IMR-90 (cell line): ENCODE measurements around the gene RERE. TPM values are rescaled to one million over a fixed set of nuclear protein-coding genes. Genes with fewer than 3 reads are reported as not detected.
"Not testable (repeated sequence)": the region's sequence is repeated elsewhere in the genome, so short reads cannot be mapped to it uniquely, and the experiment has no call there.

Source experiments
- ATAC-seq: fragments of 200-7000 bp; cut with Tn5 transposase; 2 replicates; pipeline ENCODE4 v1.9.1; 2020; ENCODE audit warnings: low read depth, mild to moderate bottlenecking, moderate library complexity
- BruUV-seq: library from RNA; stranded (reverse); fragments of 400-500 nt; replicated peaks from 2 replicates; lab custom pipeline; 2021; lab: Mats Ljungman, UMichigan
- CTCF ChIA-PET: fragments of 300-600 bp; formaldehyde crosslinking; extraction: SDS; loops from one replicate; lab custom pipeline; 2021; ENCODE audit warnings: antibody characterized with exemption; lab: Yijun Ruan, JAX
- POLR2A ChIA-PET: fragments of 300-600 bp; sonication (Branson Sonifier 250); formaldehyde crosslinking; loops from one replicate; lab custom pipeline; 2022; ENCODE audit warnings: antibody characterized with exemption; ENCODE audit not compliant: unreplicated experiment; lab: Charles Lee
- DNase-seq: peaks from one replicate; pipeline ENCODE4 v3.0.0; 2013
- H2AFZ ChIP-seq: replicated peaks from 2 replicates; pipeline ENCODE3; 2013; ENCODE audit warnings: low read length, mild to moderate bottlenecking; ENCODE audit not compliant: poor library complexity
- H2AK5ac ChIP-seq: 2 replicates; pipeline ENCODE4 v1.6.1; 2013; ENCODE audit warnings: low read depth, low read length, inconsistent platforms
- H2AK9ac ChIP-seq: replicated peaks from 2 replicates; pipeline ENCODE3; 2013; ENCODE audit warnings: mild to moderate bottlenecking, low read depth, low read length, moderate library complexity; ENCODE audit not compliant: poor library complexity
- H2BK120ac ChIP-seq: 2 replicates; pipeline ENCODE4 v1.6.1; 2013; ENCODE audit warnings: low read depth, low read length, inconsistent platforms
- H2BK15ac ChIP-seq: 3 replicates; pipeline ENCODE4 v1.6.1; 2013; ENCODE audit warnings: low read depth, low read length, inconsistent platforms
- H2BK20ac ChIP-seq: 2 replicates; pipeline ENCODE4 v1.6.1; 2013; ENCODE audit warnings: low read depth, mild to moderate bottlenecking, inconsistent platforms, low read length, moderate library complexity
- H2BK5ac ChIP-seq: 2 replicates; pipeline ENCODE4 v1.6.1; 2013; ENCODE audit warnings: mild to moderate bottlenecking, low read depth, low read length, inconsistent platforms; ENCODE audit not compliant: poor library complexity, severe bottlenecking
- H3K14ac ChIP-seq: replicated peaks from 2 replicates; pipeline ENCODE4 v1.6.1; 2013; ENCODE audit warnings: low read depth, low read length, inconsistent platforms
- H3K18ac ChIP-seq: 2 replicates; pipeline ENCODE4 v1.6.1; 2013; ENCODE audit warnings: low read depth, low read length, control low read depth
- H3K23ac ChIP-seq: 2 replicates; pipeline ENCODE4 v1.6.1; 2013; ENCODE audit warnings: low read depth, low read length, inconsistent platforms
- H3K27ac ChIP-seq: 2 replicates; pipeline ENCODE4 v1.5.1; 2013; ENCODE audit warnings: mild to moderate bottlenecking, control low read depth, low read length; ENCODE audit not compliant: insufficient read depth
- H3K27me3 ChIP-seq: 2 replicates; pipeline ENCODE4 v1.6.1; 2013; ENCODE audit warnings: low read length; ENCODE audit not compliant: control insufficient read depth, insufficient read depth
- H3K36me3 ChIP-seq: 2 replicates; pipeline ENCODE4 v1.6.1; 2013; ENCODE audit warnings: low read length, mixed read lengths; ENCODE audit not compliant: control insufficient read depth, insufficient read depth
- H3K4ac ChIP-seq: 2 replicates; pipeline ENCODE4 v1.6.1; 2013; ENCODE audit warnings: low read depth, low read length, inconsistent platforms
- H3K4me1 ChIP-seq: 2 replicates; pipeline ENCODE4 v1.6.1; 2013; ENCODE audit warnings: low read length, mixed read lengths; ENCODE audit not compliant: control insufficient read depth, insufficient read depth
- H3K4me2 ChIP-seq: 2 replicates; pipeline ENCODE4 v1.6.1; 2013; ENCODE audit warnings: low read depth, mild to moderate bottlenecking, control low read depth, low read length, moderate library complexity
- H3K4me3 ChIP-seq: 2 replicates; pipeline ENCODE4 v1.5.1; 2013; ENCODE audit warnings: low read depth, mild to moderate bottlenecking, control low read depth, low read length, moderate library complexity; ENCODE audit not compliant: insufficient read depth
- H3K56ac ChIP-seq: 2 replicates; pipeline ENCODE4 v1.6.1; 2013; ENCODE audit warnings: low read length, inconsistent platforms; ENCODE audit not compliant: insufficient read depth; ENCODE audit errors: extremely low read depth
- H3K79me1 ChIP-seq, 2 experiments: 2 replicates each; pipeline ENCODE4 v1.6.1; 2013; ENCODE audit warnings: low read length in 2 of 2, inconsistent platforms in 1 of 2, low read depth in 1 of 2
- H3K9ac ChIP-seq: 2 replicates; pipeline ENCODE4 v1.6.1; 2013; ENCODE audit warnings: low read depth, low read length, control low read depth
- H3K9me1 ChIP-seq: 2 replicates; pipeline ENCODE4 v1.6.1; 2013; ENCODE audit warnings: low read length, inconsistent platforms; ENCODE audit not compliant: insufficient read depth
- H3K9me3 ChIP-seq: 2 replicates; pipeline ENCODE4 v1.6.1; 2013; ENCODE audit warnings: low read length; ENCODE audit not compliant: control insufficient read depth, insufficient read depth
- H4K20me1 ChIP-seq: 2 replicates; pipeline ENCODE4 v1.6.1; 2013; ENCODE audit warnings: low read length, inconsistent platforms; ENCODE audit not compliant: insufficient read depth
- H4K5ac ChIP-seq: 2 replicates; pipeline ENCODE4 v1.6.1; 2013; ENCODE audit warnings: mild to moderate bottlenecking, low read depth, low read length, control low read depth
- H4K8ac ChIP-seq, 2 experiments: 2 replicates each; pipeline ENCODE4 v1.6.1; 2013; ENCODE audit warnings: low read depth in 2 of 2, low read length in 2 of 2, control low read depth in 1 of 2, inconsistent platforms in 1 of 2
- H4K91ac ChIP-seq: 2 replicates; pipeline ENCODE4 v1.6.1; 2013; ENCODE audit warnings: low read depth, low read length, inconsistent platforms; ENCODE audit not compliant: insufficient read depth
- whole genome bisulfite sequencing, 2 experiments: methylation state at CpG; one replicate each; pipeline versions ENCODE4 v1.1.5 to v1.1.7; 2013; ENCODE audit warnings: missing lambda C conversion rate in 2 of 2; ENCODE audit not compliant: insufficient read length in 1 of 2; ENCODE audit errors: extremely low coverage in 2 of 2; 5-methylcytosine and 5-hydroxymethylcytosine counted together
- dilution Hi-C: fragments of 300-500 bp; cut with HindIII; formaldehyde crosslinking; loops from one replicate; pipeline ENCODE4 v1.14.3; 2018; ENCODE audit warnings: low sequenced_read_pairs; ENCODE audit not compliant: unreplicated experiment
- in situ Hi-C: fragments of 300-500 bp; cut with MboI; formaldehyde crosslinking; loops from 3 replicates; pipeline ENCODE4 v1.14.3; 2019; ENCODE audit warnings: low sequenced_read_pairs, inconsistent platforms, mixed read lengths
- intact Hi-C: fragments of 100-400 bp; cut with micrococcal nuclease; formaldehyde crosslinking; loops from 2 replicates; pipeline ENCODE4 v1.10.0; 2022
- polyA plus RNA-seq, 3 experiments: library from polyadenylated mRNA; depleted of rRNA; stranded (reverse); fragments of >200 nt; gene quantifications; 2 replicates each; pipeline ENCODE4 v1.2.3, GENCODE V29; 2012; ENCODE audit warnings: low replicate concordance in 1 of 3
- total RNA-seq: library from RNA; depleted of rRNA; stranded (reverse); fragments of >200 nt; gene quantifications from 2 replicates; pipeline ENCODE4 v1.2.3, GENCODE V29; 2012

Gene RERE
- total and polyA plus RNA-seq, 2 of the 4 experiments (the other 2 are of a cell fraction): 11.5 to 25.1 TPM

GRCh38 chr1:8502949-8503348, 314.5 kb downstream of the RERE start:
- ATAC-seq: not testable (repeated sequence)

More at GRCh38 chr1:8502949-8503348, 314.5 kb downstream of the RERE start:
- H3K4me3 ChIP-seq, intact Hi-C loops, H2BK5ac ChIP-seq, in situ Hi-C loops, H4K5ac ChIP-seq, H4K8ac ChIP-seq, BruUV-seq, CTCF ChIA-PET, H3K4me2 ChIP-seq, H3K27ac ChIP-seq, H3K4me1 ChIP-seq, H3K9me3 ChIP-seq, H3K56ac ChIP-seq, H3K14ac ChIP-seq, H3K4ac ChIP-seq, DNase-seq, POLR2A ChIA-PET, H3K36me3 ChIP-seq, H4K91ac ChIP-seq, H4K20me1 ChIP-seq, H2BK20ac ChIP-seq, H3K18ac ChIP-seq, H2BK15ac ChIP-seq, H3K23ac ChIP-seq, H2AK9ac ChIP-seq, H3K9ac ChIP-seq, H2AFZ ChIP-seq, H2AK5ac ChIP-seq, H2BK120ac ChIP-seq, dilution Hi-C loops, H3K27me3 ChIP-seq: not testable (repeated sequence)
- WGBS, 2 experiments: no CpG with 5 or more reads among the region's 4 CpGs
- H3K9me1 ChIP-seq: peaks cover 15% of the 10 kb centered on the region
- H3K79me1 ChIP-seq: peaks cover 14 to 34% of the 10 kb centered on the region in 2 experiments
